NCI-H748 (cell line): ENCODE data around the gene DNAH8.
"Not testable (repeated sequence)": the region's sequence is repeated elsewhere in the genome, so short reads cannot be mapped to it uniquely, and the experiment has no call there.

Experiments used
- DNase-seq: peaks from one replicate; lab custom pipeline; 2025; ENCODE audit not compliant: unreplicated experiment; lab: John Stamatoyannopoulos, UW

The DNAH8 gene

DNA sequence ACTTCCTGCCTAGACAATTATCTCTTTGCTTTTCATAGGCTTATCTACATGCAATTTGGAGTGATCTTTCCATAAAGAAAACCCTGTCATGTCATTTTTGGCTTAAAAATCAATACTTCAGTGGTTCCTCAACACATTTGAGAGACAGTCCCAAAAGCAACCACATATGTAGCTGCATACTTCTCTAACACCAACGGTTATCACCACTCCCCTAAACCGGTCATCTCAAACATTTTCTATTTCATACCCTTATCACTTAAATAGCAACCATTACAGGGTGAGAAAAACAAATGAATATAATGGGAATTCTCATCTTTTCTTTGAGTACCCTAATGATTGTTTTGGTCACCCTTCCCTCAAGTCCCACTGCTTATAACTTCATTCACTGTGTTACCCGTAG lies 17.3 kb upstream of the DNAH8 start:
- DNase-seq = no peak

DNA sequence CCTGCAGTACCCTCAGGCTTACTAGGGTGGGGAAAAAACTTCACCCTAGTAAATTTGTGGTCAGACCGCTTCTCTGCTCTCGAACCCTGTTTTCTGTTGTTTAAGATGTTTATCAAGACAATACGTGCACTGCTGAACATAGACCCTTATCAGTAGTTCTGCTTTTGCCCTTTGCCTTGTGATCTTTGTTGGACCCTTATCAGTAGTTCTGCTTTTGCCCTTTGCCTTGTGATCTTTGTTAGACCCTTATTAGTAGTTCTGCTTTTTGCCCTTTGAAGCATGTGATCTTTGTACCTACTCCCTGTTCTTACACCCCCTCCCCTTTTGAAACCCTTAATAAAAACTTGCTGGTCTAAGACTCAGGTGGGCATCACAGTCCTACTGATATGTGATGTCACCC lies 15.4 kb upstream of the DNAH8 start:
- DNase-seq = not testable (repeated sequence)

DNA sequence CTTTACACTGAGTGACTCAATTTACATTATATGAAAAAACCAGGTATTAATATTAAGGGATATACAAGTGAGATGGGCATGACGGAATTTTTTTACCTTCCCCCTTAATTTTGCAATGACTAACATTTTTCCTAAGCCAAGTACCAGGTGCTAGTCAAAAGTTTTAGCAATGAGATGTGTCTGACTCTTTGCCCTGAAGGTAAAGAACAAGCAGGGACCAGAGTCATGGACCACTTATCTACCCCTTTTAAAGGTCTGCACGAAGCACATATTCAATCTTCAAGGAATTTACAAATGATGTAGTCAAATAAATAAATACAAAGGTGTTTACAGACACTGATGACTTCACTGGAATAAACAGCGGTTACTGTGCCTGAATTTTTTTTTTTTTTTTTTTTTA lies 13.6 kb upstream of the DNAH8 start:
- DNase-seq = no peak

DNA sequence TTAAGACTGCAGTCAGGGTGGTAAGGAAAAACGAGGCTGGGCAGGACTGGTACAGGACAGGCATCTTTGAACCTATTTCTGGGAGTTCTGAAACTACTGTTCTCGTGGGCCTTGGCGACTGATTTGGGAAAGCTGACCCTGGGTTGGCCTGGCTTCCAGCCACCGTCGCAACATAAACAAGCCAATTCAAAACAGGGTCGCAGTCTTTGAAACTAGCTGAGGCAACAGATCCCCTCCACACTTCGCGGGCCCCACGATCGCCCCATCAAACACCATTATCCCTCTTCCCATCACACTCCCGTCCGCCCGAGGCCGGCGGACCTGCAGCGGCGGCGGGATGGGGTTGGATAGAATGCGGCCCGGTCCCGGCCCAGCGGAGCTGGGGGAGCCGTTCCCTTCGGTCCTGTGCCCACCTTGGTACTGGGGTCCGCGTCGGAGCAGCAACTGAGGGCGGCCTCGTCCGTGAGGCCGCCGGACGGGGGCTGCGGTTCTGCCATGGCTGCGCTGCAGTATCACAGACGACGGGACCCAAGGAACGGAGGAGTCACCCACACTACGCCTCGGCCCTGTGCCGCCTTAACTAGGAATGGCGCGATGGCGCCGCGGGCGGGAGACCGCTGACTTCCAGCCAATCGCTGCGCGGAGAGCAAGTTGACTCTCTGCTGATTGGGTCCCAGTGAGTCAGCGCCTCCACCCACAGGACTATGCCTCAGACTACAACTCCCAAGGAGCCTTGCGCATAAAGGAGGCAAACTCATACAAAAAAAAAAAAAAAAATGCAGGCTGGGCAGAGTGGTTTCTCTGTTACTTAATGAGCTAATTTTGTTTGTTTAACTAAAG lies 12.3 kb upstream of the DNAH8 start, which contains the start of gene GLO1:
GLO1 (minus strand) TSS at position 588 of the 840 bp plus-strand sequence; CDS start at position 497, 91 bp downstream.
- peak; percentile 99 for DNase-seq

DNA sequence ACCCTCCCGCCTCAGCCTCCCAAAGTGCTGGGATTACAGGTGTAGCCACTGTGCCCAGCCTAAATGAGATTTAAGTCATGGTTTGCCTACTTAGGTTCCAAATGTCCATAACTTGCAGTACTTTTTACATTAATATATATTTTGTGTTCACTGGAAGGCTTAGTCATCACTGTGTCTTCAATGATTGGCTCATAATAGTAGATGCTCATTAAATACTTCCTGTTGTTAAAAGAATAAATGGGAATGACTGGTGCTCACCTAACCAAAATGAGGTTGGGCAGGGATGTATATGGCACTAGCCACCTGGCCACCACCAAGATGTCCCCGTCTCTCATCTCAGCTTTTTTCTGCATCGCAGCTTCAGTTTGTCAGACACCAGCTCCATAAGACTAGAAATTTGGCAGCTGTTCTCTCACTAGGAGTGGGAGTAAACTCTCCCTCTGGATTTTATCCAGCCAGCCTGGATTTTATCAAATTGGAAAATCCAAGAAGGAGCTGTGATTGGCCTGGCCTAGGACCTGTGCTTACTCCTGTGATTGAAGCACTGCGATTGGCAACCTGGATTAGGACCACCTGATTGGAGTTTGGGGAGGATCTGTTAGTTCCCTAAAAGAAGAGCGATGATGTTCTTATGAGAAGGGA lies 11.0 kb upstream of the DNAH8 start:
- no peak for DNase-seq

DNA sequence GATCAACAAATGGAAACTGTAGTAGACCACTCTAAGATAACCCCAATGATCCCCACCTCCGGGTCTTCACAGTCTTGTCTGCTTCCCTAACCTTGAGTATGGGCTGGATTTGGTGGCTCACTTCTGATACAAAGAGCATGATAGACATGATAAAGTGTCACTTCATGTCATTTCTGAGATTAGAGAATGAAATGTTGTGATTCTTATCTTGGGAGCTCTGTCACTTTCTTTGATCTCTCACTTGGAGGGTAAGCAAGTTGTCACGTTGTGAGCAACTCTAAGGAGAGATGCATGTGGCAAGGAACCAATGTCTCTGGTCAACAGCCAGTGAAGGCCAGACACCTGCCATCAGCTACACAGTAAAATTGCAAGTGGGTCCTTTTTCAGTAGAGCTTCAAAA lies 9.2 kb upstream of the DNAH8 start:
- DNase-seq = no peak

DNA sequence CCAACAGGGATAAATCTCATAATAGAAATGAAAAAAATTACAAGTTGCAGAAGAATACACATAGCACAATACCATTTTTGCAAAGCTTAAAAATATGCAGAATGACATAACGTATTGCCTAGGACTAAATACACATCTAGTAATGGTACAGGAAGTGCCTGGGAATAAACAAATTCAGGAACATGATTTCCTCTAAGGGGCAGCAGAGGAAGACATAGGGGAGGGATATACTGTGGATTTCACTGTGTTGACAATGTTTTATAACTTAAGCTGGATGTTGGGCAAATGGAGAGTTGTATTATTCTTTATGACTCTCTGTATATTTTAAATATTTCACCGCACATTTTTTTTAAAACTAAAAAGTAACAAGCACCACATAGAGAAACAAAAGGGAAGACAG lies 6.6 kb upstream of the DNAH8 start:
- peak; percentile 26 for DNase-seq

DNA sequence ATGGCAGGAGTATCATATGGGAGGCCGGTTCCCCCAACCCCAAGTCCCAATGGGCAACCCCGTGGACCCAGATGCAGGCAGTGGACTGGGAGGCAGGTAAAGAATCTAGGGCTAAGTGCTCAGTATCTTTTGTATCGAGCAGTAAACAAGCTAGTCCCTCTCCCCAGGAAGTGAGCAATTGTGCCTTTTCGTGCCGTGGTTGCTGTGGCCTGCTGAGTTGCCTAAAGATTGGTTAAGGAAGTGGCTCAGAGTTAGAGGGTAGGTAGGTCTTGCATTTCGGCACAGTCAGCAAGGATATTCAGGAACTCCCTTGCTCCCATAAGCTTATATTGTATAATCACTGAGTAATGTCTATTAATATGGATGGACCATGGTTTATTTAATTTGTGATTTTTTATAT lies 1.3 kb upstream of the DNAH8 start:
- DNase-seq = no peak

DNA sequence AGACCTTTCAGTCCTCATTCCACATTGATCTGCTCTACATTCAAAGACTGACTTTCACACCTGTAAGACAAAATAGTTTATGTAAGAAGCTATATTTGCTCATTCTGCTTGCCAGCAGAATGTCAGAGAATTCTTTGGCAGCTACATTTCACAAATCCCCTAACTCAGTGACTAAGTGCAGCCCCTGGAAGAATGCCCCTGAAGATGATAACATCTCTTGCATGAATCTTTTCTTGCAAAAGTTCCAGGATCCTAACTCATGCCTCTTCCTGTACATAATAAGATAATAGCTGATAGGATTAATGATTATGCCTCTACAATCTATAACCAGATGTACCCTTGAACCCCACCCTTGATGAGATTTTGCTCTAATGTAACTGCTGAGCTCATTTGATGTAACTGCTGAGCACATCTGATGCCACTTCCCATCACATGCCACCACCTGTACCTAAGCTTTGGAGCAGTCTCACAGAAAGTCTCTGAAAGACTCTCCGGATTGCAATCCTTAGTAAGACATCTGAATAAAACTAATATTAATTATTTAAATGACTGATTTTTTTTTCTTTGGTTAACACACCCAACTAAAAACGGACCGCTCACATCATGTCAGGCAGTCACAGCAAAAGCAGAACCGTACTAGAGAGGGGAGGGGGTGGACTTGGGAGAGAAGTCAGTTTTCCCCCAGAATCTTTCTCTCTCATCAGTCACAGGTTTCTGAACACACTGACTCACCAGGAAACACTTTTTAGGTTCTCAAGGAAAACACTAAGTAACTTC lies 684 bp upstream of the DNAH8 start:
- no peak for DNase-seq

DNA sequence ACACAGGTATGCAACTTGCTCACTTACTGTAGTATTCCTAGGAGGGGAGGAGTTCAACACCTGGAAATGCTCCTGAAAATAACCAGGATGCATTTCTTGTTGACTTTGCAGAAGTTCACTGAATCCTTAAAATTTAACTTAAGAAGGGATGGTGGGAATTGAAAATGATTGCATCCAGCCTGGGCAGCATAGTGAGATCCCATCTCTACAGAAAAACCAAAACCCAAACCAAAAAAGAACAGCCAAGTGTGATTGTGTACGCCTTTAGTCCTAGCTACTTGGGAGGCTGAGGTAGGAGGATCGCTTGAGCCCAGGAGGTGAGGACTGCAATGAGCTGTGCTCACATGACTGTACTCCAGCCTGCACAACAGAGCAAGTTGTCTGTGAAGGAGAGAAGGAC lies 1.7 kb downstream of the DNAH8 start:
- DNase-seq = no peak

DNA sequence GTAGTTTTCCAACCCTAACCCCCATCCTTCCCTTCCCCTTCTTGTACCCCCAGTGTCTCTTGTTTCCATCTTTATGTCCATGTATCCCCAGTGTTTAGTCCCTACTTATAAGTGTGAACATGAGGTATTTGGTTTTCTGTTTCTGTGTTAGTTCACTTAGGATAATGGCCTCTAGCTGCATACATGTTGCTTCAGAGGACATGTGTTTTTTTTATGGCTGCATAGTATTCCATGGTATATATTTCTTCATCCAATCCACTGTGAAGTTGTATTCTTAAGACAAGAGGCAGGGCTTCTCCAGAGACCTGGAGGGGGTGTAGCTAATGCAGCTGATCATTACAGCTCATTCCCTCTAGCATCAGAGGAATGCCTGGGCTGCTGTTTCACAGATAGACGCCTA lies 4.2 kb downstream of the DNAH8 start:
- no peak for DNase-seq

DNA sequence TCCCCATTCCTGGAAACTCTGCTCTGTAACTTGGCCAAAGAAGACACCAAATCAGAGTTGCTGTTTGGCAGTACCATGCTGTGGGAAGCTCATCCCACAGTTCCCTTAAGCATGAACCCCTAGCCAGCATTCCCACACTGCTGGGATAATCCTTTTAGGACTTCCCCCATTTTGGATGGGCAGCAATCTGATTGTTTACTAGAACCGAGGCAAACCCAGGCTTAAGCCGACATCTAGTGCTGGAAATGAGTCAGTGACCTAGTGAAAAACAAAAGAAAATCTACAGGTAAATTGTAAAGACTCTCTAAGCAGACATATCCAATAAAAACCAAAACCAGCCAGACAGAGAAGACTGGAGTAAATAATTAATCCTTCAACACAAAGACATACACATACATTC lies 5.2 kb downstream of the DNAH8 start:
- DNase-seq = no peak

DNA sequence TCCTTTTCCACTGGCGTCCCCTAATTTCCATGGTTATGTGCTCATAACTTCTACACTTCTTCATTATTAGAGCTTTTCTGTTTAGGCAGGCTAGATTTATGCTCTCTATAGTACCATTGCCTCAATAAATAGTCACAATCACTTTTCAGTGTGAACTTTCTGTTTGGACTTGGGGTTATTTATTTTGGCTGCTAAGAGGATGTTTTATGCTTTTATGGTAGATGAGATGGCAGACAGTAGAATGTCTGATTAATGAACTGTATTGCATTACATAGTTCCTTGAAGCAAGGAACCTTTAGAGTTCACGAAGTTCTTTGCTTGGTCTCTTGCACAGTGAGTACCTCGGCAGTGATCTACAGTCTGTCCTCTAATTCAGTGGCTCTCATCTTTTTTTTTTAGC lies 6.9 kb downstream of the DNAH8 start:
- DNase-seq = no peak

DNA sequence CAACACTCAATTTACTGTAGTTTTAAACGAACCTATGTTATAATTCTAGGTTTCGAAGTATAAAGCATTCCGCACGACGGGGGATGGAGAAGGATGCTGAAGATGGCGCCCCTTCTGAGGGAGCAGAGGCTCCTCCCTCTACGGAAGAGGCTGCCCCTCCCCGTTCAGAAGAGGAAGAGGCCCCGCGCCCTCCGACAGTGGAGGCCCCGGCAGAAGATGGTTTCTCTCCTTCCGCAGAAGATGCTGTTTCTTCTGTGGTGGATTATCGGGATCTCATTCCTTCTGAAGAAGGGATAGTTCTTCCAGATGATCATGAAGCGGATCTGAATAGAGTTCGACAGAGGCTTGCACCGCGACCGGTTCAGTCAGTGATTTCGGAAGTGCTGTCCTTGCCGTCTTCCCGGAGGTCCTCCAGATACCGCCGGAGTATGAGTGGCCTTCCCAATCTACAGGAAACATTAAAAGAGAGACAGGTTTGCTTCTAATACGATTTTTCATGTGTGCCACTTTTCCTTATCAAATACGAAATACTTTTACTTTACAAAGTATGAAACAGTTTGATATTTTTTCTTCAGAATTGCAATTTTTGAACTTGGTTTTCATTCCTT lies 7.7 kb downstream of the DNAH8 start:
- no peak for DNase-seq

DNA sequence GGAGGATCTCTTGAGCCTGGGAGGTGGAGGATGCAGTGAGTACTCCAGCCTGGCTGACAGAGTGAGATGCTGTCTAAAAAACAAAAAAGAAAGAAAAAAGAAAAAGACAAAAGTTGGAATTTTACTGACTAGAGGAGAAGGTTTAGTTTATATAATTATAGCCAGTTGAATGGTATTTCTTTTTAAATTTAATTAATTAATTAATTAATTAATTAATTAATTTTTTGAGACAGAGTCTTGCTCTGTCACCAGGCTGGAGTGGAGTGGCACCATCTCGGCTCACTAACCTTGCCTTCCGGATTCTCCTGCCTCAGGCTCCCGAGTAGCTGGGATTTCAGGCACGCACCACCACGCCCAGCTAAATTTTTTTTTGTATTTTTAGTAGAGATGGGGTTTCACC lies 8.7 kb downstream of the DNAH8 start:
- no peak for DNase-seq

DNA sequence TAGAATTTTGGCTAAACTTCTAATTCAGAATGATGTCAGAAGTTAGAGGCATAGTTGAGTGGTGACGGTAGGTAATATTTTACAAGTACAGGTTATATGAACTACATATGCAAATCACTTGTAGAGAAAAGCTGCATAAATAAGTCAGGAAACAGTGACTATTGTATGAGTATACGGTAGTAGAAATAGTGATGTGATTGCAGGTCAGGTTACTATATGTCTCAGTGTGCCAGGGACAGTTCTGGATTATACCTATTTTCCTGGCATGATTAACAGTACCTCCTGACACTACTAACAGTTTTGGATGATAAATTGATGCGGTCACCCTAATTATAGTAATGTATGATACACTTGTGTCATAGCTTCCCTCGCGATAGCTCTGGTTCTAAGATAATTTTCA lies 9.2 kb downstream of the DNAH8 start:
- no peak for DNase-seq

DNA sequence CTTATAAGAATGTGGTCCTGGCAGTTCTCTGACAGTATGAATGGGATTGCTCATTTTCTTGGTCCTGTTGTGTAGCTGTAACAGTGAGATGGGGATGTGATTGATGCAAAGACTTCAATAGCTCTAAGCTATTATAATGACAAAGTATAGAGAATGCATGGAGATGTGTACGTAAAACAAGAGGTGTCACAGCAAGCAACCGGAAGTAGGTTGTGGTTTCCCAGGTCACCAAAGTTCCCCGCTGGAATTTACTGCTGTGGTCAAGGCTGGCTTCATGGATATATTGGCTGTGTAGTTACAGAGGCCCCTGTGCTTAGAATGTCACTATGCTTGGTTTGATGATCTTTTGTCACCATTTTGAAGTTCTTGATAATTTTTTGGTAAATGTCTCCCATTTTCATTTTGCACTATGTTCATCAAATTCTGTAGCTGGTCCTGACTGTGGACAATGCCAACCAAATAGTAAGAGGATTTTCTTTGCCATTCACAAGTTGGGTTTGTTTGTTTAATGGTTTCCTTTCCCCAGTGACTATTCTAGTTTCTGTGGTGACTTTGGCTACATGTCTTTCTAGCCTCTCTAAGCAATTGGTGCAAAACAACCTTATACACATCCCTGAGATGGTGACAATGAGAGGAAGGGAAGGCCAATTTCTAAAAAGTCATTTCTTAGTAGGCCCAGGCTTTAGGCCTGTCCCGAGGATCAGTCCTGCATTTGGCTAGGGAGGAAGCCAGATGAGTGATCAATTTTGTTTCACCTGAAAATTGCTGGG lies 10.5 kb downstream of the DNAH8 start:
- DNase-seq = no peak

DNA sequence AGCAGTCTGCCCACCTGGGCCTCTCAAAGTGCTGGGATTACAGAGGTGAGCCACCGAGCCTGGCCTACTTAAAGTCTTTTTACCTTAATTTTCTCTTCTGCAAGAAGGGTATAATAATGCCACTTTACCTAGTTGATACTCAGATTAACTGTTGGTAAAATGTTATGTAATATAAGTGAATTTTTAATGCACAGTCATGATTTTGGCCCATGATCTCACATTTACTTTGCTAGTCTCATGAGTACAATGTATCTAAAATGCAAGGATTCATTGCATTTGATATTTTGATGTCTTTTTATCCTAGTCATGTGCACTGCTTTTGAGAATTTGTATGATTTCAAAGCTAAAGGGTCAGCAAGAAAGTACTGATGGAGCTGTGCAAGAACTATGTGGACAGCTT lies 13.1 kb downstream of the DNAH8 start:
- DNase-seq = no peak

DNA sequence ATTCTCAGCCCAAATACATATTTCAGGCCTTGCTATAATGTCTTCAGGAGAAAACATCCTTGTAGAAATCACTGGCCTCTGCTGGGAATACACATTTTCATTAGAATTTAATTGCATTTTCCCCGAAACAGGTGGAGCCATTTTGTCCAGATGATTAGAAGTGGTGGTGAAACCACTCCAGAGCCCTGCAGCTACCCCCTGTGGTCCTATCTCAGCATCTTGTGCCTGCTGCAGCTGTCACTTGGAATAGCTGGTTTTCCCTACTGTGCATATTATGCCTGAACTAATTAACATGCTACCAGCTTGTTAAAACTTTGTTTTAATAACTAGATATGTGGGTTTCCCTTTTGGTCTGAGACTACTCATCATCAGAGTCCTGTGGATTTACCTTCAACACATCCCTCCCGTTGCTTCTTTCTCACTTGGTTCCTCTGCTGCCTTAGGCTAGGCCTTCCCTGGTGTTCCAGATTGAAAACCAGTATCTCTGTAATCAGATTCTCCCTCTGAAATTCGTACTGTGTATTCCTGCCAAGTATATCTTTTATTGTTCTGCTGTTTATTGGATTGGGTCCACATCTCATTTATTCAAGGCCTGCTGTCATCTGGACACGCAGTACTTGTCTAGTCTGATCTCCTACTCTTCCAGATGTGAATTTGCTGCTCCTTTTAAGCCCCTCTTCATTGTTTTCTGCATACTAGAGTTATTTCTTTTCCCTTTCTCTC lies 15.2 kb downstream of the DNAH8 start:
- DNase-seq = no peak

DNA sequence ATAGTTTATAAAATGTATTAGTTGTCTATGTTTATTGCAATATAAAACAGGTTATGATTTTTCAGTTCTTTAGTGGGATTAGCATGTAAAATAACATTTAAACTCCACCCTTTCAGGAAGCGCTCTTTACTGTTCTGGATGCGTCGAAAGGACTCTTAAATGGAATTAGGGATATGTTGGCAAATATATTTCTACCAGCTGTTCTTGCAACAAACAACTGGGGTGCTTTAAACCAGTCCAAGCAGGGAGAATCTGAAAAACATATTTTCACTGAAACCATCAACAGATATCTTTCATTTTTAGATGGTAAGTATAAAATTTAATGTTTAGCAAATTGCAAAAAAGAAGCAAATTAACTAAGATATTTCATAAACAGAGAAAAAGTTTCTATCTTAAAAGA lies 21.8 kb downstream of the DNAH8 start:
- no peak for DNase-seq
